GM10266 (cell line): Measurements from ENCODE around the gene GPAT2.
"Not testable (repeated sequence)": the region's sequence is repeated elsewhere in the genome, so short reads cannot be mapped to it uniquely, and the experiment has no call there.

Source experiments
- DNase-seq: peaks from one replicate; pipeline ENCODE4 v3.0.0; 2012; ENCODE audit errors: extremely low spot score
- CTCF ChIP-seq: IDR thresholded peaks from 2 replicates; pipeline ENCODE4 v1.5.1; 2012; ENCODE audit warnings: mild to moderate bottlenecking, low read depth; ENCODE audit not compliant: control insufficient read depth, insufficient read depth; ENCODE audit errors: missing control alignments

The GPAT2 gene

GRCh38 chr2:96025194-96025492, 9.6 kb downstream of the GPAT2 start:
- no peak for TF ChIP-seq CTCF
- DNase-seq = no peak

GRCh38 chr2:96024336-96025193, 10.2 kb downstream of the GPAT2 start:
- no peak for DNase-seq
- TF ChIP-seq CTCF = no peak

GRCh38 chr2:96023701-96024100, 11.0 kb downstream of the GPAT2 start:
- DNase-seq = not testable (repeated sequence)

GRCh38 chr2:96022701-96023447, 11.8 kb downstream of the GPAT2 start:
- peak; percentile 84 for TF ChIP-seq CTCF

GRCh38 chr2:96022126-96022525, 12.6 kb downstream of the GPAT2 start:
- not testable (repeated sequence) for DNase-seq

More at GRCh38 chr2:96022701-96023447, 11.8 kb downstream of the GPAT2 start:
- DNase-seq = peak; percentile 77

GRCh38 chr2:96021142-96021541, 13.6 kb downstream of the GPAT2 start:
- not testable (repeated sequence) for DNase-seq

- DNase-seq = not testable (repeated sequence)
Measured at GRCh38 chr2:96019909-96020590, 14.7 kb downstream of the GPAT2 start.

GRCh38 chr2:96016321-96016720, 18.4 kb downstream of the GPAT2 start:
- not testable (repeated sequence) for DNase-seq

GRCh38 chr2:96012792-96013264, 21.9 kb downstream of the GPAT2 start:
- DNase-seq = not testable (repeated sequence)

GRCh38 chr2:96012086-96012791, 22.5 kb downstream of the GPAT2 start:
- DNase-seq = not testable (repeated sequence)

GRCh38 chr2:96011129-96011455, 23.6 kb downstream of the GPAT2 start:
- TF ChIP-seq CTCF = peak; percentile 56
- DNase-seq = not testable (repeated sequence)

- DNase-seq = peak; percentile 73
Measured at GRCh38 chr2:96010320-96011128, 24.2 kb downstream of the GPAT2 start.

- not testable (repeated sequence) for DNase-seq
Measured at GRCh38 chr2:96009833-96010232, 24.9 kb downstream of the GPAT2 start.

GRCh38 chr2:96008051-96008450, 26.7 kb downstream of the GPAT2 start:
- DNase-seq = not testable (repeated sequence)
